CD14-positive monocyte (primary cell): Measurements from ENCODE around the gene CIITA. TPM values are rescaled to one million over a fixed set of nuclear protein-coding genes. Genes with fewer than 3 reads are reported as not detected.
A peak's percentile ranks its signal among the peaks of the same experiment; 100 is the strongest.

Experiments used
- DNase-seq, 3 donors: peaks; one replicate each; pipeline ENCODE4 v3.0.0-alpha.2; 2011 to 2022
- H2AFZ ChIP-seq: 2 replicates; pipeline ENCODE4 v1.6.0; 2012; ENCODE audit warnings: mild to moderate bottlenecking, low read depth, low read length, inconsistent platforms; ENCODE audit not compliant: insufficient read depth, poor library complexity, severe bottlenecking
- H3K27ac ChIP-seq, 2 donors: 1 replicate in 1 of 2; 2 replicates in 1 of 2; pipeline ENCODE4 v1.5.1; 2012 to 2013; ENCODE audit warnings: low read length in 2 of 2, control low read depth in 1 of 2, inconsistent platforms in 1 of 2, low read depth in 1 of 2, mild to moderate bottlenecking in 1 of 2
- H3K27me3 ChIP-seq, 2 donors: one replicate each; pipeline versions ENCODE4 v1.6.0 to v1.6.1; 2011 to 2013; ENCODE audit warnings: low read length in 2 of 2; ENCODE audit not compliant: control insufficient read depth in 2 of 2, insufficient read depth in 2 of 2
- H3K36me3 ChIP-seq, 2 donors: replicated peaks in 1 of 2; 1 replicate in 1 of 2; 2 replicates in 1 of 2; pipeline versions ENCODE4 v1.5.1 to v1.6.1; 2012 to 2013; ENCODE audit warnings: low read length in 2 of 2, control low read depth in 1 of 2, inconsistent platforms in 1 of 2, mild to moderate bottlenecking in 1 of 2; ENCODE audit not compliant: insufficient read depth in 2 of 2, control insufficient read depth in 1 of 2
- H3K4me1 ChIP-seq, 2 donors: 1 replicate in 1 of 2; 2 replicates in 1 of 2; pipeline versions ENCODE4 v1.5.1 to v1.6.1; 2012 to 2013; ENCODE audit warnings: low read length in 2 of 2, control low read depth in 1 of 2, inconsistent platforms in 1 of 2, mild to moderate bottlenecking in 1 of 2, moderate library complexity in 1 of 2; ENCODE audit not compliant: insufficient read depth in 2 of 2, control insufficient read depth in 1 of 2
- H3K4me2 ChIP-seq: replicated peaks from 2 replicates; pipeline ENCODE3; 2012; ENCODE audit warnings: low read length, moderate library complexity, mild to moderate bottlenecking; ENCODE audit not compliant: poor library complexity, severe bottlenecking; ENCODE audit errors: extremely low read depth
- H3K4me3 ChIP-seq, 3 experiments: fragments of 200-600 bp in 1 of 3; sonication (generic) in 1 of 3; replicated peaks in 1 of 3; 1 replicate in 2 of 3; 2 replicates in 1 of 3; pipeline ENCODE4 v1.5.1; 2011 to 2013; ENCODE audit warnings: low read length in 3 of 3, mild to moderate bottlenecking in 3 of 3, control low read depth in 2 of 3, low read depth in 2 of 3, inconsistent platforms in 1 of 3, moderate library complexity in 1 of 3
- H3K79me2 ChIP-seq: 2 replicates; pipeline ENCODE4 v1.6.0; 2012; ENCODE audit warnings: mild to moderate bottlenecking, control low read depth, inconsistent platforms, low read length, moderate library complexity; ENCODE audit not compliant: insufficient read depth
- H3K9ac ChIP-seq: 2 replicates; pipeline ENCODE4 v1.6.0; 2017; ENCODE audit warnings: low read length, mild to moderate bottlenecking; ENCODE audit not compliant: insufficient read depth, poor library complexity, severe bottlenecking
- H3K9me3 ChIP-seq, 2 donors: replicated peaks in 1 of 2; 1 replicate in 1 of 2; 2 replicates in 1 of 2; pipeline versions ENCODE4 v1.5.1 to v1.6.1; 2012 to 2013; ENCODE audit warnings: low read length in 2 of 2, control low read depth in 1 of 2; ENCODE audit not compliant: control insufficient read depth in 1 of 2, insufficient read depth in 1 of 2
- H4K20me1 ChIP-seq: 2 replicates; pipeline ENCODE4 v1.6.0; 2012; ENCODE audit warnings: mild to moderate bottlenecking, low read length, control low read depth, moderate library complexity; ENCODE audit not compliant: insufficient read depth
- H3K27ac Mint-ChIP-seq, 7 donors: one replicate each; pipeline ENCODE4 v1.8.0; 2020; ENCODE audit warnings: mild to moderate bottlenecking in 7 of 7, mixed read lengths in 7 of 7, moderate library complexity in 6 of 7, inconsistent platforms in 2 of 7
- H3K27me3 Mint-ChIP-seq, 3 donors: one replicate each; pipeline ENCODE4 v1.8.0; 2021 to 2022; ENCODE audit warnings: low read depth in 3 of 3, mild to moderate bottlenecking in 3 of 3, mixed read lengths in 3 of 3, moderate library complexity in 3 of 3, inconsistent platforms in 1 of 3
- H3K36me3 Mint-ChIP-seq, 2 donors: one replicate each; pipeline ENCODE4 v1.8.0; 2020; ENCODE audit warnings: mixed read lengths in 2 of 2, inconsistent platforms in 1 of 2, mild to moderate bottlenecking in 1 of 2
- H3K4me1 Mint-ChIP-seq: one replicate; pipeline ENCODE4 v1.8.0; 2020; ENCODE audit warnings: mild to moderate bottlenecking, mixed read lengths
- H3K4me3 Mint-ChIP-seq, 2 donors: one replicate each; pipeline ENCODE4 v1.8.0; 2020; ENCODE audit warnings: mild to moderate bottlenecking in 2 of 2, mixed read lengths in 2 of 2, moderate library complexity in 1 of 2
- H3K9me3 Mint-ChIP-seq, 7 donors: one replicate each; pipeline ENCODE4 v1.8.0; 2020 to 2022; ENCODE audit warnings: mixed read lengths in 7 of 7, mild to moderate bottlenecking in 6 of 7, moderate library complexity in 6 of 7, inconsistent platforms in 2 of 7
- WGBS: methylation state at CpG from one replicate; pipeline ENCODE4 v1.1.5; 2013; ENCODE audit warnings: missing lambda C conversion rate; ENCODE audit not compliant: insufficient coverage; 5-methylcytosine and 5-hydroxymethylcytosine counted together
- intact Hi-C, 2 donors: fragments of 100-400 bp; cut with micrococcal nuclease; formaldehyde crosslinking; loops; one replicate each; pipeline versions ENCODE4 v1.15.0 to v1.15.1; 2023
- polyA plus RNA-seq, 3 donors: library from polyadenylated mRNA; depleted of rRNA in 1 of 3; unstranded in 2 of 3; stranded (reverse) in 1 of 3; fragments of 300-500 nt in 2 of 3; fragments of >200 nt in 1 of 3; fragmentation: Illumina TruSeq in 2 of 3; gene quantifications; 1 replicate in 2 of 3; 2 replicates in 1 of 3; pipeline ENCODE4 v1.2.3, GENCODE V29; 2012 to 2021
- TF ChIP-seq, protein P1 (sequence below): fragments of 200-600 bp; IDR thresholded peaks from one replicate; pipeline ENCODE4 v1.8.0; 2022; ENCODE audit warnings: antibody characterized with exemption, mild to moderate bottlenecking

Gene CIITA
- polyA plus RNA-seq, 3 donors, result 15.6 to 178 (median 22.1) TPM

DNA sequence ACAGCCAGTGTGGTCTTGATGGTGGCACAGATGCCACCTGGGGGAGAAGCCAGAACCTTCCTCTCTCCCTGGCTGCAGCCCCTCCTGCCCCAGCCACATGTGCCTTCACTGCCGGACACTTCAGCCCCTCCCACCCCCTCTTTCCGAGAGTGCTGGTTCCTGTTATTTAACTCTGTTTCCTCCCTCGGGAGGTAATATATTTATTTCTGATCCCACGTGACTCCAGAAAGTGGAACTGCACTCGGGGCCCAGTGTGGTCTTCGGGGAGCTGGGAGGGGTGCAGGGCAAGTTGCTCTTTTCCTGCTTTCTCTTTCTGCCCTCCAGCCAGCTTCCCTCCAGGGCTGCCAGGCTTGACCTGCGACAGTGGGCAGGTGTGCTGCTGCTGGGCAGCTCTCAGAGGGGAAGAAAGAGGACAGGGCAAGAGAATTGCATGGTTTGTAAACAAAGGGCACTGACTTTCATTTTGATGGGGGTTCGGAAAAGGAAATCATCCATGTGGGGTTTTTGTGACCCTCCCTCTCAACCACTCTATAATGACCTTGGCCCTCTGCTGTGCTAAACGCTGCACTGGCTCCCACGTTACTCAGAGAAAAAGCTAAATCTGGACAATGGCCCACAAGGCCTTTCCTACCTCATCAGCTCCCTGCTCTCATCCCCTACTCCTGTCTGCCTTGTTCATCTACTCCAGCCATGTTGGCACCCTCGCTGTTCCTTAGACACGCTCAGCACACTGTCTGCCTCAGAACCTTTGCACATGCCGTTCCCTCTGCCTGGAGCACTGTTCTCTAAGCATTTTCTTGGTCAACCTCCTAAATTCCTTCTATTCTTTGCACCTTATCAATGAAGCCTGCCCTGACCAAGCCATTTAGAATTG lies 8.2 kb upstream of the CIITA start:
- Histone ChIP-seq H4K20me1 (no peaks in the 10 kb centered on the region), H3K79me2 (no peaks in the 10 kb centered on the region), H3K4me2 (peak overlapping the region; percentile 77), H3K9ac (peak overlapping the region; percentile 43), H3K36me3 (no peaks in the 10 kb centered on the region), H3K4me3 (peak overlapping the region; percentile 11 to 69 (median 15)), H3K4me1 (peaks cover 78 to 80% of the 10 kb centered on the region in 2 donors), H3K27ac (peak overlapping the region; percentile 74 to 86), H2AFZ (peak overlapping the region; percentile 33), H3K27me3 (no peaks in the 10 kb centered on the region), H3K9me3 (no peaks in the 10 kb centered on the region)
- 34% methylated on average over 5 of the region's 13 CpGs for WGBS
- TF ChIP-seq, protein P1, sequence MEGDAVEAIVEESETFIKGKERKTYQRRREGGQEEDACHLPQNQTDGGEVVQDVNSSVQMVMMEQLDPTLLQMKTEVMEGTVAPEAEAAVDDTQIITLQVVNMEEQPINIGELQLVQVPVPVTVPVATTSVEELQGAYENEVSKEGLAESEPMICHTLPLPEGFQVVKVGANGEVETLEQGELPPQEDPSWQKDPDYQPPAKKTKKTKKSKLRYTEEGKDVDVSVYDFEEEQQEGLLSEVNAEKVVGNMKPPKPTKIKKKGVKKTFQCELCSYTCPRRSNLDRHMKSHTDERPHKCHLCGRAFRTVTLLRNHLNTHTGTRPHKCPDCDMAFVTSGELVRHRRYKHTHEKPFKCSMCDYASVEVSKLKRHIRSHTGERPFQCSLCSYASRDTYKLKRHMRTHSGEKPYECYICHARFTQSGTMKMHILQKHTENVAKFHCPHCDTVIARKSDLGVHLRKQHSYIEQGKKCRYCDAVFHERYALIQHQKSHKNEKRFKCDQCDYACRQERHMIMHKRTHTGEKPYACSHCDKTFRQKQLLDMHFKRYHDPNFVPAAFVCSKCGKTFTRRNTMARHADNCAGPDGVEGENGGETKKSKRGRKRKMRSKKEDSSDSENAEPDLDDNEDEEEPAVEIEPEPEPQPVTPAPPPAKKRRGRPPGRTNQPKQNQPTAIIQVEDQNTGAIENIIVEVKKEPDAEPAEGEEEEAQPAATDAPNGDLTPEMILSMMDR, result no peak
- intact Hi-C loops, result loop anchor here in 1 of 2 donors (10.0 kb wide), 1 partner anchor 244 kb away; no protein-coding TSS in a partner anchor
- Mint-ChIP-seq H3K4me1 (peaks cover 79% of the 10 kb centered on the region), H3K4me3 (peak overlapping the region; percentile 66 to 86), H3K36me3 (no peaks in the 10 kb centered on the region), H3K27me3 (peaks cover 0 to 4% (median 0%) of the 10 kb centered on the region in 3 donors), H3K9me3 (no peaks in the 10 kb centered on the region), H3K27ac (peak overlapping the region; percentile 92 to 95 (median 94))
- peak; percentile 52 to 77 (median 75) for DNase-seq

DNA sequence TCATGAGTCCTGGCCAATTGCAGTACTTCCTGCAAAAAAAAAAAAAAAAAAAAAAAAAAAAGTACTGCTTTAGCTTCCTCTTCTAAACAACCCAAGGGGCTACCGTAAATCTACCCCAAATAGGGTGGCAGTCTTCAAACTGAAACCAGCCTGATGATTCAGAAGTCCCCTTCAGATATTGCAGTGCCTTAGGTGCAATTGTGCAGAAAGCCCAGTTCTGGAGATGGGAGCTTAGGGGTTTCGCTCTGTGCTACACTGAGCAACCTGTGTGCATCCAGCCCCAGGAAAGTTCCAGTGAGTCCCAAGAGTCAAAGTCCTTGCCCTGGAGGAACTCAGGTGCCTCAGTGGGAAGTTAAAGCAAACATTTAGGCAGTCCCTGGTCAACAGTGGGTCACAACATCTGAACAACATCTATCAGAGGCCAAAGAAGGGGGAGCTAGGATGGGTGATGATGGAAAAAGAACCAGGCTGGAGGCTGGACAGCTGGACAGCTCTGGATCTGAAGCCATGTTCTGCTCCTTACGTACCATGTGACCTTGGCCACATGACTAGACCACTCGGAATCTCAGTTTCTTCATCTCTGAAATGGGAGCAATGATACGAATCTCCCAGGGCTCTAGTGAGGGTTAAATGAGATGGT lies 6.7 kb upstream of the CIITA start:
- H3K4me1 ChIP-seq, result peaks cover 82% of the 10 kb centered on the region in 2 donors
- no peaks in the 10 kb centered on the region for H3K9me3 ChIP-seq
- intact Hi-C loops, result loop anchor here in 1 of 2 donors (5.0 kb wide), 1 partner anchor 63 kb away; no protein-coding TSS in a partner anchor
- Mint-ChIP-seq H3K4me1 (peaks cover 87% of the 10 kb centered on the region), H3K9me3 (no peaks in the 10 kb centered on the region), H3K27ac (peak overlapping the region; percentile 92 to 95 (median 94)), H3K27me3 (peaks cover 0 to 2% (median 0%) of the 10 kb centered on the region in 3 donors), H3K36me3 (no peaks in the 10 kb centered on the region), H3K4me3 (no peak overlapping the region)
- H3K27me3 ChIP-seq, result no peaks in the 10 kb centered on the region
- WGBS, result 67% methylated on average over 3 of the region's 5 CpGs
- H3K9ac ChIP-seq, result no peak overlapping the region
- H3K27ac ChIP-seq, result peak overlapping the region; percentile 73 to 86
- H4K20me1 ChIP-seq, result no peaks in the 10 kb centered on the region
- TF ChIP-seq, protein P1, result no peak
- peak overlapping the region; percentile 42 for H3K4me2 ChIP-seq
- no peak overlapping the region for H2AFZ ChIP-seq
- no peaks in the 10 kb centered on the region for H3K36me3 ChIP-seq
- H3K4me3 ChIP-seq, result peak overlapping the region in 1 of 3 experiments; percentile 40
- no peaks in the 10 kb centered on the region for H3K79me2 ChIP-seq
- DNase-seq, result peak in 2 of 3 donors; percentile 50 to 51
